GM21528 (cell line): Measurements from ENCODE around the gene SGK1.
"Not testable (repeated sequence)": the region's sequence is repeated elsewhere in the genome, so short reads cannot be mapped to it uniquely, and the experiment has no call there.

Source experiments
- ATAC-seq: cut with Tn5 transposase; IDR thresholded peaks from one replicate; pipeline ENCODE4 v1.9.1; 2021; ENCODE audit warnings: mild to moderate bottlenecking, moderate library complexity; ENCODE audit not compliant: unreplicated experiment, low FRiP score

Gene SGK1

DNA sequence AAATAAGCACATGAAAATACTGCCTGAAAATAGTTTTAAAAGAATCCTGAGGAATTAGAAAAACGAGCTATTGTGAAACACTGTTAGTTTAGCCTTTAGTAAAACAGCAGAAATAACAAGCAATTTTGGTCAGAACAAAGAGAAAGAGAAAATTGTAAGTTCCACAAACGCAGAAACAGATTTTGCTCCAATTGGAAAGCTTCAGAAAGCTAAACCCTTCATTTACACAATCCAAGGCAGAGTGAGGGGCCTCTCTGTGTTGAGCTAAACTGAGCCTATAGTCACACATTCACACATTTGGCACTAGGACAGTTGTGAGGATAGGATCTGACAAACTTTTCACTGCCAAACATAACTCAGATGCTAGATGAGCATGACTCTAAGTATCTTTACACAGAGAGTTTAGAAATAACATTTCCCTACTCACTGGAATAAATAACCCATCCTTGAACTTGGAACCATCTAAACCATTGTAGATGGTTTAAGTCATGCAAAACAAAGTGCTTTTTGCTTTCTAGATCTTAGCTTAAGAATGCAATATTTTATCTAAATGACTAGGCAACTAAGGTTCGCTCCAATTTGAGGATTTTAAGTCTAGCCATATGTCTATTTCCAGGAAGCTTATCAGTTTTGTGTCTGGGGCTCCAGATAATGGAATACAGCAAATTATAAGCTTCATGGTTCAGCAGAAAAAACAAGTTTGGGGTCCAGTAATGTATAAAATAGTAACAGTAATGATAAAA, 122.6 kb downstream of the SGK1 start:
- ATAC-seq, result no peak

DNA sequence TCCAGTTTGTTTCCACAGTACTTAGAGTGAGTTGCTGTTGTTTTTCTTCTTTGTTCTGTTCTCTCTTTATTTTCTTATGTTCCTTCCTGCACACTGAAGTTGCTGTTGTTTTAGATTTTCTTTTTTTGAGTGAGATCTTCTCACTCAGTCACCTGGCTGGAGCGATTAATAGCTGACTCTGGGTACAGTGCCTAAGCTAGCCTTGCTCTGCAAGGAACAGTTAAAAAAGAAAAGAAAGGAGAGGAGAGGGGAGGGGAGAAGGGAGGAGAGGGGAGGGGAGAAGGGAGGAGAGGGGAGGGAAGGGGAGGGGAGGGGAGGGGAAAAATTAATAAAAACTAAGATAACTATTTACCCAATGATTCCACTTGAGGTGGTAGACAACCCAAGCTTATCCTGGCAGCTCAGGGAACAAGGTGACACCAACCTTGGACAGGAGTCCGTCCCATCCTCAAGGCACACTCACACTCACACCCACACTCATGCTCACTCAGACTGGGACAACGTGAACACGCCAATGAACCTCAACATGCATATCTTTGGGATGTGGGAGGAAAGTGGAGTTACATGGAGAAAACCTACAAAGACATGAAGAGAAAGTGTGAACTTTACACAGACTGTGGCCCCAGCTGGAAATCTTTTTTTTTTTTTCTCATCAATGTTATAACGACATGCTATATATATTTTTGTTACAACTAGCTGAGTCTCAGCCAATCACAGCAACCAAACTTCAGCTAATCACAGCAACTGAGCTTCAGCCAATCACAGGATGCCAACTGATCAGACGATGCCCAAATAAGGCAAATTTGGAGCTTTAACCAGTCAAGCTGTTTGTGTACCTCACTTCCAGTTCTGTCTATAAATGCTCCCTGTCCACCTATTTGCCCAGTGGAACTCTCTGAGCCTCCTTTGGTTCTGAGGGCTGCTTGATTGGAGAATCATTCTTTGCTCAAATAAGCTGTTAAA, 124.1 kb downstream of the SGK1 start:
- ATAC-seq, result no peak

DNA sequence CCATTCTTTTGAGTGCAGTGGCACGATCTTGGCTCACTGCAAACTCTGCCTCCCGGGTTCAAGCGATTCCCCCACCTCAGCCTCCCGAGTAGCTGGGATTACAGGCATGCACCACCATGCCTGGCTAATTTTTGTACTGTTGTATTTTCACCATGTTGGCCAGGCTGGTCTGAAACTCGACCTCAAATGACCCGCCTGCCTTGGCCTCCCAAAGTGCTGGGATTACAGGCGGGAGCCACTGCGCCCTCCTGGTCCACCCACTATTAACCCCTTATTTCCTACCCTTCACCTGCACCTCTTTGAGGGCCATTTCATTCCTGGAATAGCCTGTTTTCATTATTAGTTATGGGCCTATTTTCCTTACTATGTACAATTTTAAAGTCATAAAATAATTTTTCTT, 125.3 kb downstream of the SGK1 start:
- not testable (repeated sequence) for ATAC-seq

DNA sequence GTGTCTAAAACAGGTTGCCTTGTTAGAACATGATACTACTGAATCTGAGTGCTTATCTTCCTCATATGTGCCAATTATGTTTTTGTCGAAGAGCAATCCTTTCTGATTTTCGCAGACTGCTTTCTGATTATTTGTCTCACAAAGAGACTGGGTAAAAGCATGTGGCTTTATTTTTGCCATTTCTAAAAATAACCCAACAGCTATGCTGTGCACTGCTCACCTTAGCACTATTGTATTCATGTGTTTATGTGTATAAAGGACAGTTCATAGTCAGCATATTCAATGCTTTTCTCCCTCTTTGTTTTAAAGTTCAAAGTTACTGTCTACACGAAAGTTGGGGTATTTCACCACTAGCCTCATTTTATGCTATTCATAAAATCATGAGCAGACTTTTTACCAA, 127.0 kb downstream of the SGK1 start:
- ATAC-seq, result no peak

DNA sequence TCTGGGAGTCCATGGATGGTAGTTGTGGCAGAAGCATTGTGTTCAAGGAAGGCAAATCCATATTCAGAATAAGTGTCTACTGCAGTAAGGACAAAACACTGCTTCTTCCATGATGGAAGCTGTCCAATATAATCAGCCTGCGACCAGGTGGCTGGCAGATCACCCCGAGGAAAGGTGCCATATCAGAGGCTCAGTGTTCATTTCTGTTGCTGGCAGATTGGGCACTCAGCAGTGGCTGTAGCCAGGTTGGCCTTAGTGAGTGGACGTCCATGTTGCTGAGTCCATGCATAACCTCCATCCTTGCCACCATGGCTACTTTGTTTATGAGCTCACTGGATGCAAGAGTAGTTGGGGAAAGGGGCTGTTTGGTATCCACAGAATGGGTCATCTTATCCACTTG, 130.2 kb downstream of the SGK1 start:
- no peak for ATAC-seq

DNA sequence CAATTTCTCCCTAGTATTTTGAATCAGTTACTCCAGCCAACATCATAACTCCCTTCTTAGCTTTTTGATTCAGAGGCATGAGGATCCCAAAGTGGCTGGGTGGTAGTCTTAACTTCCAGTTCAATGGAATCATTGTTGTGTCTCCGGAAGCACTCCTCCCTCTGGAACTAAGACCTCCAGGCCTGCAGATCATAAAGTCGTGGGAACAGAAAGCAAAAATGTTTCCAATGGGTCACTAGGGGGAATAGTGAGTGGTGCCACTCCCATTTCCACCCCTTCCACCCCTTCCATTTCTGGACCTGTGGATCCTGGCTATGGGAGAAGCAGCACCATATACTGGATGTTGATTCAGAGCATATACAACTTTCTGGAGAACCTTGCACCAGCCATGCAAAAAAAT, 130.8 kb downstream of the SGK1 start:
- no peak for ATAC-seq

DNA sequence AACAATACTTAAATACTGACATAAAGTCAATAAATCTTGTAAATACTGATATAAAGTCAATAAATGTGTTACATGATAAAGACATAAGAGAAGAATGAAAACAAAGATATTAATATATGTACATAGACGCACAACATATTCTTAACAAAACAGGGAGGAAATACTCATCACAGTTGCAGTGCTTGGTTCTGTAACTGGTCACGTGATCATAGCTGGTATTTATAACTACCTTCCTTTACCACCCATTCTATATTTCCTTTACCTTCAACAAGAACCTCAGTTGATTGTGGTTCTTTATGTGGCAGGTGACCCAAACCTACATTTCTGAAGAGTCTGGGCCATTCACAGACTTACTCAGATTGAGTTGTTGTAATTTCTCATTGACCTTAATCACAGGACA, 131.6 kb downstream of the SGK1 start:
- ATAC-seq, result no peak

DNA sequence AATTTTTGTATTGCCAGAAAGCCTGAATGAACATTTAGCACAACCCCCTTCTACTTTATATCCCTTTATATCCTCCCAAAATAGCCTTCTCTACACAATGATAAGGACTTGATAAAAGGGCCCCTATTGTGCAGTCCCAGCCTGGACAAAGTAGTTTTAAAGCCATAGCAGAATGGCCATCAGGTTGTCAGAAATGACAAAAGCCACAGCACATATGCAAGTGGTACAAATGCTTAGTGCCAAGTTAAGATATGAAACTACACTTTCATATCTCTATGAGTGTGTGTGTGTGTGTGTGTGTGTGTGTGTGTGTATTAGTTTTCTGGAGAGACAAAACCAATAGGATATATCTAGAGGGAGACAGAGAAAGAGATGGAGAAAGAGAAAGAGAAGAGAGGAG, 132.6 kb downstream of the SGK1 start:
- ATAC-seq, result no peak

DNA sequence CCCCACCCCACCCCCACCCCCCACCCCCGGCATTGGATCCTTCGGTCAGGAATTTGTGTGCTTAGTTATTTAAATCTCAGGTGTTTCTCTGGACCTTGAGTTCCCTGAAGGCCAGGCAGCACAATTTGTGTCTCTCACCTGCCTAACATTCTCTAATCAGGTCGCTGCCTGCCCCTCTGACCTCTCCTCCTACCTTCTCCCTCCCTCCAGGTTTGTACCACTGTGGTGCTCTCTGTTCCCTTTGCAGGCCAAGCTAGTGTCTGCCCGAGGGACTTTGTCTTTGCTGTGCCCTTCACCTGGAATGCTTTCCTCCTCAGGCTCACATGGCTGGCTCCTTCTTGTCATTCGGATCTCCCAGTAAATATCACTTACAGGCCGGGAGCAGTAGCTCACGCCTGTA, 134.1 kb downstream of the SGK1 start:
- no peak for ATAC-seq

DNA sequence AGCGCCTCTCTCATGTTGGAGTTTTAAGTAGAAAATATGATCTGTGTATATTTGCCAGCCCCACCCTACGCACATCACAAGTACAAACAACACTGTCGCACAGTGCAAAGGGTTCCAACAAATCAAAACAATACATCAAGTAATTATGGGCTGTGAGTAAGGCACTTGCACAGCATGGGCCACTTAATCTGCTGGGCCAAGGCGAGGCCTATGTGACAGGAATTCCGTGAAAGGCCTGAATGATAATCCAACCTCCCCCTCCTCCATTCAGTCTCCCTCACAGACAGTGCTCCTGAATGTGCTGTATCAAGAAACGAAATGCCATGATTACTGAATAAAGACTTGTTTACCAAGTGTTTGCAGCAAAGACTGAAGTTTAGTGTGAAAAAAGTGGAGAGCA, 135.4 kb downstream of the SGK1 start:
- no peak for ATAC-seq

DNA sequence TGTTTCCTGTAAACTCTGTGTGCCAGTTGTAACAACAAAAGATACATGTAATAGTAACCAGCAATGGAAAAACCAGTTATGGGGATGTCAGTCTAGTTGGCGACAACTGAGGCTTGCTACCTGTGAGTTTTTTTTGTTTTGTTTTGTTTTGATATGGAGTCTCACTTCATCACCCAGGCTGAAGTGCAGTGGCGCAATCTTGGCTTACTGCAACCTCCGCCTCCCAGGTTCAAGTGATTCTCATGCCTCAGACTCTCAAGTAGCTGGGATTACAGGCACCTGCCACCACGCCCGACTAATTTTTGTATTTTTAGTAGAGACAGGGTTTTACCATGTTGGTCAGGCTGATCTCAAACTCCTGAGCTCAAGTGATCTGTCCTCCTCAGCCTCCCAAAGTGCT, 136.2 kb downstream of the SGK1 start:
- not testable (repeated sequence) for ATAC-seq

DNA sequence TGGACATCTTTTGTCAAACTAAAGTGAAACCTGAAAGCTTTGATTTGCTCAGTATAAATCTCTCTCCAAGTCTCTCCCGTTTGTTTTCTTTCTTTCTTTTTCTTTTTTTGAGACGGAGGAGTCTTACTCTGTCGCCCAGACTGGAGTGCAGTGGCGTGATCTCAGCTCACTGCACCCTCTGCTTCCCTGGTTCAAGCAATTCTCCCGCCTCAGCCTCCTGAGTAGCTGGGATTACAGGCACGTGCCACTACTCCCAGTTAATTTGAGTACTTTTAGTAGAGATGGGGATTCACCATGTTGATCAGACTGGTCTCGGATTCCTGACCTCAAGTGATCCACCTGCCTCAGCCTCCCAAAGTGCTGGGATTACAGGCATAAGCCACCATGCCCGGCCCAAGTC, 136.7 kb downstream of the SGK1 start:
- not testable (repeated sequence) for ATAC-seq

DNA sequence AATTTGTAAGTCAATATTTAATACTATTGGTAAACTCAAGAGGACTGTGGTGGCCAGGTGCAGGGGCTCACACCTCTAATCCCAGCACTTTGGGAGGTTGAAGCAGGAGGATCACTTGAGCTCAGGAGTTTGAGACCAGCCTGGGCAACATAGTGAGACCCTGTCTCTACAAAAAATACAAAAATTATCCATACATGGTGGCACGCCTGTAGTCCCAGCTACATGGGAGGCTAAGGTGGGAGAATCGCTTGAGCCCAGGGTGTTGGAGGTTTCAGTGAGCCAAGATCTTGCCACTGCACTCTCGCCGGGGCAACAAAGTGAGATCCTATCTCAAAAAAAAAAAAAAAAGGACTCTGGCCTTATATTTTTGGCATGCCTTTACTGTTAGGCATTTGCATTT, 137.4 kb downstream of the SGK1 start:
- not testable (repeated sequence) for ATAC-seq

DNA sequence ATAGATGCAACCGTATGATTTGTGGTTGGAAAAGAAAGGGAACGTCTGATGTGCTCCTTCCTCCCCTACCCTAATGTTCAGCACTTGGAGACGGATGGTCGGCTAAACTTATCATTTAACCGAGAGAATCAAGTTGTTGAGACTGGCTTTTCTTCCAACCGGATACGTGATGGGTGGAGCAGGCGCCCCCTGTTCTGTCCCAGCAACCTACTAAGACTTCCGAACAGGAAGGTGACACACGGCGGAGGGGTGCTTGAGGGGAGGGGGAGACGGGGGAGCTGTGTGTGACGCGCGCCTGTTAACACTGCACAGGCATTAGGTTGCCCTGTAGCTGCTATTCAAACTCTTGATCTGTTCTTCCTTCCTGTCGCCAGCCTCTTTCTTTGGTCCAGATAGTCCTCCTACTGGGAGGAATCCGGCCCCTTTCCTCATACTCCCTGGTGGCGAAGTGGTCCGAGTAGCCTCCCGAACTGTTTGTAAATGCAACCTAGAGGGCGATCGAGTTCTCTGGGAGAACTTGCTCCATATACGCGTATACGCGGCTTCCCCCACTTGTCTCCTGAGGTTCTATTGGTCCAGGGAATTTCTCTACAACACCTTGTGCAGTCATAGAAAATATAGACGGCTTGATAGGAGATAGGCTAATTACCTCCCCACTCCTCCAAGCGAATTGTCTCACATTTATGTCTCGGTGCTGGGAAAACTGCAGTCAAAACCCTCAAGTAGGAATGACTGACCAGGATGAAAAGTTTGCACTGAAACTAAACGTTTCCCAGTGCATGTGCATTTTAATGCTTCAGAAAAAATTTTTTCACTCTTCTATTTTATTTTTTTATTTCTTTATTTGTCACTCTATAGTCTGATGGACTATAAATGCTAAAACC, 139.5 kb downstream of the SGK1 start:
- no peak for ATAC-seq

DNA sequence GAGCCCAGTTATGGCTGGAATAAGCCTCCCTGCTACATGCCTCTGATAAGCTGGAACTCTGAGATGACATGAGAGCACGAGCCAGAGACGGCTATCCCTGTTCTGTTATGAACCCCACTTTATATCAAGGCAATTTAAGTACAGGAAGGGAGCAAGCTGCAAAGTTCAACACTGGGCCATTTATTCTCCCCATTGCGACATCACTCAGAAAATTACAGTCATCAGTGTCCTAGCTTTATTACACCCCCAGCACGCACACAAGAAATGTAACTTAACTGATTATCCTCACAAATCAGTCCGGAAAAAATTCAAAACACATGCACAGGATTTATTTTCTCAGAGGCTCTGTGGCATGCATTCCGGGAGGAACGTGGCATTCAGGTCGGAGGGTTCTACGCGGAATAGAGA, 140.2 kb downstream of the SGK1 start:
- ATAC-seq, result no peak

DNA sequence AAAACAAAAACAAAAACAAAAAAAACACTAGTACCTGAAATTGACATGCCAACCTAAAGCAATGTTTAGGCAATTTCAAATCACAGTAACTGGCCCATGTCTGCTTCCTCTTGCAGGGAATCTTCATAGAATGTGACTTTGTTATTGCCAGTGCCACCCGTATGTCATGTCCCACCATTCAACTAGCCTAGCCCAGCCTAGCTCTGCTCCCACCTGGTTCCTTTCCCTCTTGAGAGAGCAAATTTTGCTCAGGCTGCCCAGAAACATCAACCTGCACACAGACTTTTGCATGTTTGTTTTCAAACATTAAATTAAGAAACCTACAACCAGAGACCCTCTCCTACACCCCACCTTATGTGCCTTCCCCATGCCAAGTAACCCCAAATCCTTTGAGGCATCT, 140.7 kb downstream of the SGK1 start:
- no peak for ATAC-seq

DNA sequence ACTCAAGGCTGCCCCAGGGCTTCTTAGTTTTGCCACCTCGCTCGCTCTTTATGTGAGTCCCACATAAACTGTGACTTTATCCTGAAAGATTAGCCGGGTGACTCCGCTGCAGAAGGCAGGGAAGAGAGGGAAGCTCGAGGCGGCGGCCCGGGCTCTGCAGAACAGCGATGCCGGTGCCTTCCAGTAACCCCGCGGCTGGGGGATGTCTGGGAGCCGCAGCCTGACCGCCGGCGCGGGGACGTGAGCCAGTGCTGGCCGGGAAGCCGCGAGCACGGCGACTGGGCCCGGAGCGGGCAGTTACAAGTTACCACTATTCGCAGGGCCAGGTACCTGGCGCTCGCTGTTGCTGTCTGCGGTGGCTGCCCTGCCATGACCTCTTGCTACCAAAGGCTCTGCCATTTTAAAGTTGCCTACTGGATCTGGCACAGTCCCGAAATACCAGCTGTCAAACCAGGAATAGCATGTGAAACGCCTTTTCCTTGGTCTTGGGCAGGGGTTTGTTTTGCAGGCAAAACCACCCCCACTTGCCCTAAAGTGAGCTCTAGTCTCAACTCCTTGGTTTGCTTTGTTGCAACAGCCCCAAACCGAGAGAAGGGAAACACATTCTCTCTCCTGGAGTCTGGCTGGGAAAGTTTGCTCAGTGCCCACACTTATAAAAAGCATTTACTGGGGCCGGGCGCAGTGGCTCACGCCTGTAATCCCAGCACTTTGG, 141.5 kb downstream of the SGK1 start:
- ATAC-seq, result no peak

DNA sequence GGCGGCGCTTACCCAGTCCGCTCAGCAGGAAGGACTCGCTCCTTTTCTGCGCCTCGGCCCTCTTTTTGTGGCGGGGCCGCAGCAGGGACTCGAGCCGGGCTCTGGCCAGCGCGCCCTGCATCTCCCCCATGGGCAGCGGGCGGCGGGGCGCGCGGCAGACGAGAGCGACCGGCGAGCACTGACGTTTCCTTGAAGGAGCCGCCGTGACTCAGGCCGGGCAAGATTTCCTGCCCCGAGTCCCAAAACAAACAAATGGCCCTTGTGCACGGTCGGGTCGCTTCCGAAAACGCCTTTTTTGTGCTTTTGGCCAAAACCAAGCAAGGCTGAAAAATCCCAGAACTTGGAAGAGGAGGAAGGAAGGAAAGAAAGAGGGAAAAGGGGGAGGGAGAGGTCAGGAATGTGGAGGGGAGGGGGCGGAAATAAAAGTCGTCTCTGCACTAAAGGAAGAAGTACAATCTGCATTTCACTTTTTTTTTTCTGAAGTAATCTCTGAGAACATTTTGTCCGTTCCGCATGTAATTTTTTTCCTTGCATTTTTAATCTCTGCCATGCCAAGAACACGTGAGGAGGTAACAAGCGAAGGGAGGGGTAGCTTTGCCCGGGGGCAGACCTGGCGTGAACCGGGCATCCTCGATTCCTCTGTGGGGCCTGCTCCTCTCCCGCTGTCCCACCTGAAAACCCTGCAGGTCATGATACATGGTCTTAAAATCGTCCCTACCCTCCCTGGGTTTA, 142.2 kb downstream of the SGK1 start:
- ATAC-seq, result peak; percentile 21
